Keratinocyte (primary cell): ENCODE measurements around the gene SYNJ2BP.

Experiments
- CTCF ChIP-seq, 3 experiments: IDR thresholded peaks in 1 of 3; conservative IDR thresholded peaks in 1 of 3; optimal IDR thresholded peaks in 1 of 3; 2 replicates in 2 of 3; 3 replicates in 1 of 3; pipeline versions ENCODE3 to v1.5.1; 2011; ENCODE audit warnings: low read length in 3 of 3, mild to moderate bottlenecking in 3 of 3, moderate library complexity in 2 of 3, control low read depth in 1 of 3, inconsistent platforms in 1 of 3; ENCODE audit not compliant: insufficient read depth in 2 of 3; ENCODE audit errors: extremely low read depth in 1 of 3
- EZH2 ChIP-seq: IDR thresholded peaks from one replicate; pipeline ENCODE4 v1.6.1; 2012; ENCODE audit warnings: inconsistent platforms, mild to moderate bottlenecking, low read length, moderate library complexity

DNA sequence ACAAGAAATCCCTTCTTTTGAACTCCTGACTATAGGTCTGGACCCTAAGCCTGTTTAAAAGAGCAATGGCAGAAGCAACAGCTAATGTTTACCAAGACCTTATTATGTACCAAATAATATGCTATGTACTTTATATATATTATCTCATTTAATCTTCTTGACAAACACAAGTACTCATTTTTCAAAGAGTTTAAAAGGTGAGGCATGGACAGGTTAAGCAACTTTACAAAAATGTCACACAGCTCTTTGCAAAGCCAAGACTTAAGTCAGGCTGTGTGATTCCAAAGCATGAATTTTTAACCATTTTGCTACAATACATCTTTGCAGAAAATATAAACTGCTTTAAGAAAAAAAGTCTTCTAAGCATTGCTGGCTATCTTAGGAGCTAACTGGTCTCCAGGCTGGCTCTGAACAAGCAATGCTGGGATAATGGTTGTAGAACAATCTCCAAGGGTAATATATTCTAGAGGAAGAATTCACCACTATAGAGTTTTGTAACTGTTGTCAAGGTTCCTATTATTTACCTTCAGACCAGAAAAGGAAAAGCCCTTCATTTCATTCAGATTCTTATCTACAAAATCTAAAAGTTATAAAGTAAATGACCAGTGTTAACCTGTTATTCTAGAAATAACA is 22.1 kb downstream of the SYNJ2BP start:
- no peak for TF ChIP-seq CTCF (optimal IDR thresholded peaks at IDR 0.05 in 1 of 3, IDR thresholded peaks at IDR 0.05 in 1 of 3, conservative IDR thresholded peaks at IDR 0.05 in 1 of 3; ENCODE audit: extremely low read depth in 1 of 3, insufficient read depth in 2 of 3, low read length in 3 of 3)
- TF ChIP-seq EZH2: no peak
